HepG2 (cell line): ENCODE results near the gene PADI4.

Experiments
- CHD2 ChIP-seq: IDR thresholded peaks from 2 replicates; pipeline ENCODE4 v1.6.1; 2011; ENCODE audit warnings: low read depth, low read length, improper control_type of control experiment
- FOXM1 ChIP-seq: sonication (generic); formaldehyde crosslinking; IDR thresholded peaks from 2 replicates; pipeline ENCODE4 v1.5.0; 2020; ENCODE audit warnings: missing genetic modification reagents
- MTERF4 ChIP-seq: sonication (generic); formaldehyde crosslinking; IDR thresholded peaks from 2 replicates; pipeline ENCODE4 v1.8.0; 2023; ENCODE audit warnings: mild to moderate bottlenecking, missing genetic modification reagents
- ZNF18 ChIP-seq: sonication (generic); formaldehyde crosslinking; IDR thresholded peaks from 2 replicates; pipeline ENCODE4 v1.8.0; 2022; ENCODE audit warnings: mild to moderate bottlenecking, missing genetic modification reagents; ENCODE audit not compliant: insufficient replicate concordance
- ZNF207 ChIP-seq: fragments of 450-650 bp; IDR thresholded peaks from 2 replicates; pipeline ENCODE4 v1.6.1; 2016; ENCODE audit warnings: antibody characterized with exemption, borderline replicate concordance

GRCh38 chr1:17409391-17409811, 101.4 kb downstream of the PADI4 start:
- TF ChIP-seq MTERF4, result no peak
- TF ChIP-seq ZNF207, result no peak
- no peak for TF ChIP-seq FOXM1 (CRISPR knock-in tag)
- TF ChIP-seq ZNF18, result no peak
- TF ChIP-seq CHD2, result no peak
